GM12801 (cell line): ENCODE results near the gene POU6F2.

Source experiments
- CTCF ChIP-seq: IDR thresholded peaks from one replicate; pipeline ENCODE4 v1.5.1; 2011; ENCODE audit warnings: control low read depth; ENCODE audit not compliant: insufficient read length; ENCODE audit errors: extremely low read depth

The POU6F2 gene

GRCh38 chr7:38953971-38954370 lies 23.7 kb upstream of the POU6F2 start:
- no peak for TF ChIP-seq CTCF

- no peak for TF ChIP-seq CTCF
Observed at GRCh38 chr7:38955892-38956291, 21.8 kb upstream of the POU6F2 start.

- no peak for TF ChIP-seq CTCF
Observed at GRCh38 chr7:38962028-38962427, 15.7 kb upstream of the POU6F2 start.

DNA sequence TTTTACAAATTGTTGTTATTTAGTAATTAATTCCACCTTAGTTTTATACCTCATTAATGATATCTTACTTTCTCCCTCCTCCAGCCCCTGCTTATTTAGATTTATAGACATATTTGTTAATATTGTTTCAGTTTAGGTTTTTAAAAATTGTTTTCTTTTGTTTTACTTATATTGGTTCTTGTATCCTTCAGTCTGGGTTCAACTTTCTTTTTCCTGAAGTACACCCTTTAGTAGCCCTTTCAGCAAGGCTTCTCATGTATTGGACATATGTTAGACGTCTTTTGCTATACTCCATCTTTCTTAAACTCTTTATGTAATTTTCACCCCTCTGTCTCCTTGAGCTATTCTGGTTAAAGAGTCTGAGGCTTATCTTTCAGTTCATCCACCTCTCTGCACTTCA lies 12.8 kb upstream of the POU6F2 start:
- no peak for TF ChIP-seq CTCF

DNA sequence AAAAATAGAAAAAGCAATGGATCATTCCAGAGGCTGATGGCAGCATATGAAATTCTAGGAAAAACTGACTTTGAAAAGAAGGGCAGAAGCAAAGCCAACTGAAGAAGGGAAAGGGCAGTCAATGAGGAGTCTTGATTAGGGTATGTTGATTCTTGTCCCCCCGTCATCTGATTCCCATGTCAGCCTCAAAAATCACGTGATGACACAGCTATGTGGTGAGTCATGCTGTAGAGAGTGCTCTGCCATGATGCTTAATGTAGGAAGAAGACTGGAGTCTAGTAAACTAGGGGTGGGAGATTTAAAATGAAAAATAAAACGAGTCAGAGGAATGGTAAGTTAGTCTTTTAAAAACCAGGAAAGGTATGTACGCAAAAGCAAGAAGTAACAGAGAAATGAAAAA lies 3.9 kb upstream of the POU6F2 start:
- no peak for TF ChIP-seq CTCF

DNA sequence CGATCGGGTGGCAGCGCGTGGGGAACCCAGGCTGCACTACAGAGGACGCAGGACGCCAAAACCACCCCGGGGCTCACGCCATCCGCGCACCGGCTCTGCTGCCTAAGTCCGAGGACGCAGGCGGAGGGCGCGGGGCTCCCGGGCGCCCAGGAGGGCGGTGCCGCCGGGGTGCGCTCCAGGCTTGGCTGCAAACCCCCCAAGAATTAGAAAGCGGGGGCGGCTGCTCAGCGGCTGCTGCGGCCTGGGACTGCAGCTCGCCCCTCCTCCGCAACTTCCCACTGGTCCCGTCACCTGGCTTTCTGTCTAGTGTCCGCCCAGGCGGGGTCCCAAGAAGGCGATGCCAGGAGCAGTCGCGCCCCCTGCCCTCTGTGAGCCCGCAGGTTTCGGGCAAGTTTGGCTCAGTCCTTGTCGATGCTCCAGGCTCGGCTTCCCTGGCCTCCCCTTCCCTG lies 1.7 kb upstream of the POU6F2 start:
- TF ChIP-seq CTCF: no peak

DNA sequence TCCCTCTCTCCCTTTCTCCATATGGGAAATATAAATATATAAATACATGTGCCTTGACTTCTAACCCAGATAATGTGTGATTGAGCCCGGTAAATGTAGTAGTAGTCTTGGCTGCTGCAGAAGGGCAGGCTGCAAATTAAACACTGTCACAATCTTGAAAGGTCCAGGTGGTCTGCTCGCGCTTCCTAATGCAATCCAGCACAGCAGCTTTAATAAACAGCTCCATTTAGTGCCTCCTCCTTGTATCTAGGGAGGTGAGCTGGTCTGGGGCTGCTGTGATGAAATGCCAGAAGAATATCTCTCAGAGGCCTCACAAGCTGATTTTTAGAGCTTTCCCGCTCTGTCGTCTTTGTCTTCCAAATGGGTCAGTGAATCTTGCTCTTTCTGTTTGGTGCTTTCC lies 782 bp downstream of the POU6F2 start:
- TF ChIP-seq CTCF: no peak

DNA sequence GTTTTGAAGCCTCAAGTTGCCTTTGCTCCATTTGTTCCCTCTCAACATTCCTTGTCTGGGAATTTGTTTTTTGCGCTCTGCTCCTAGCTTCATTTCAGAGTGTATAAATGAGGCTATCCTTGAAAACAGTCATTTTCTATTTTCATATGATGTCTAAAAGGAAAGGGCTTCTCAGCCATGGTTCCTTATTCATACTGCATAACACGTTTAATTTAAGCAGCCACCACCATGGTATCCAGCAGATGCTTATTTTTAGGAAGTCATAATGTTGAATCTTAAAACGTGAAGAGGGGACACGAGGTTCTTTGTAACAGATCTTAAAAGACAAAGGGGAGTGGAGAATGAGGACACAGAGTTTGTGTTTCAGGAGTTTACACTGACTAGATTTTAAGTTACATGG lies 14.5 kb downstream of the POU6F2 start:
- no peak for TF ChIP-seq CTCF
